Astrocyte (in vitro differentiated cells and primary cell): ENCODE results near the gene TRAM2. TPM values are rescaled to one million over a fixed set of nuclear protein-coding genes. Genes with fewer than 3 reads are reported as not detected.

Experiments
- DNase-seq: peaks from one replicate; pipeline ENCODE4 v3.0.0-alpha.2; 2010; ENCODE audit warnings: low read depth
- FAIRE-seq: peaks from 2 replicates; lab custom pipeline; 2011; peaks lifted over from hg19 to GRCh38; lab: Jason Lieb, UNC
- H2AFZ ChIP-seq: 2 replicates; pipeline ENCODE4 v1.6.0; 2012; ENCODE audit warnings: low read depth, low read length, inconsistent platforms
- H3K27ac ChIP-seq: 2 replicates; pipeline ENCODE4 v1.5.1; 2011; ENCODE audit warnings: low read depth, low read length, inconsistent platforms
- H3K27me3 ChIP-seq: 2 replicates; pipeline ENCODE4 v1.6.0; 2011; ENCODE audit warnings: low read length, inconsistent platforms; ENCODE audit not compliant: insufficient read depth
- H3K36me3 ChIP-seq: 2 replicates; pipeline ENCODE4 v1.5.1; 2011; ENCODE audit warnings: low read length, inconsistent platforms; ENCODE audit not compliant: insufficient read depth
- H3K4me1 ChIP-seq: 2 replicates; pipeline ENCODE4 v1.5.1; 2011; ENCODE audit warnings: low read length, inconsistent platforms; ENCODE audit not compliant: insufficient read depth
- H3K4me2 ChIP-seq: 2 replicates; pipeline ENCODE4 v1.6.0; 2012; ENCODE audit warnings: low read length, inconsistent platforms
- H3K4me3 ChIP-seq: 2 replicates; pipeline ENCODE4 v1.5.1; 2011; ENCODE audit warnings: low read depth, mild to moderate bottlenecking, low read length, inconsistent platforms; ENCODE audit not compliant: insufficient read depth
- H3K79me2 ChIP-seq: 2 replicates; pipeline ENCODE4 v1.6.0; 2012; ENCODE audit warnings: mild to moderate bottlenecking, low read length, inconsistent platforms; ENCODE audit not compliant: insufficient read depth
- H3K9ac ChIP-seq: 2 replicates; pipeline ENCODE4 v1.6.0; 2012; ENCODE audit warnings: mild to moderate bottlenecking, low read length, inconsistent platforms
- H3K9me3 ChIP-seq: 2 replicates; pipeline ENCODE4 v1.5.1; 2012; ENCODE audit warnings: low read depth, mild to moderate bottlenecking, low read length, inconsistent platforms; ENCODE audit not compliant: insufficient read depth
- H4K20me1 ChIP-seq: 2 replicates; pipeline ENCODE4 v1.6.0; 2012; ENCODE audit warnings: low read length, inconsistent platforms; ENCODE audit not compliant: insufficient read depth
- H3K27ac Mint-ChIP-seq: one replicate; pipeline ENCODE4 v1.8.0; 2021; ENCODE audit warnings: mild to moderate bottlenecking, mixed read lengths; ENCODE audit not compliant: unreplicated experiment
- H3K27me3 Mint-ChIP-seq: one replicate; pipeline ENCODE4 v1.8.0; 2021; ENCODE audit warnings: low read depth, mixed read lengths; ENCODE audit not compliant: unreplicated experiment
- H3K36me3 Mint-ChIP-seq: one replicate; pipeline ENCODE4 v1.8.0; 2021; ENCODE audit warnings: low read depth, mixed read lengths; ENCODE audit not compliant: unreplicated experiment
- H3K4me1 Mint-ChIP-seq: one replicate; pipeline ENCODE4 v1.8.0; 2021; ENCODE audit warnings: low read depth, mixed read lengths; ENCODE audit not compliant: unreplicated experiment
- H3K4me3 Mint-ChIP-seq: one replicate; pipeline ENCODE4 v1.8.0; 2021; ENCODE audit warnings: mild to moderate bottlenecking, moderate library complexity, mixed read lengths; ENCODE audit not compliant: unreplicated experiment
- H3K9me3 Mint-ChIP-seq: one replicate; pipeline ENCODE4 v1.8.0; 2021; ENCODE audit warnings: mild to moderate bottlenecking, mixed read lengths; ENCODE audit not compliant: unreplicated experiment
- CTCF ChIP-seq: IDR thresholded peaks from 2 replicates; pipeline ENCODE4 v1.5.1; 2011; ENCODE audit warnings: low read depth, mild to moderate bottlenecking, inconsistent platforms, low read length, moderate library complexity; ENCODE audit not compliant: insufficient read depth
- EZH2 ChIP-seq: IDR thresholded peaks from 2 replicates; pipeline ENCODE4 v1.6.1; 2012; ENCODE audit warnings: mild to moderate bottlenecking, low read length, inconsistent platforms; ENCODE audit not compliant: insufficient read depth
- total RNA-seq: library from RNA; stranded (reverse); gene quantifications from 2 replicates; pipeline ENCODE4 v1.2.1, GENCODE V29; 2021

Gene TRAM2
- total RNA-seq, 1 donor from 2014 or later = 93.4 TPM

- Histone ChIP-seq H3K9ac (no peak overlapping the region), H3K9me3 (no peaks in the 10 kb centered on the region), H4K20me1 (peaks cover 37% of the 10 kb centered on the region), H3K4me1 (peaks cover 89% of the 10 kb centered on the region), H3K27ac (no peak overlapping the region), H3K4me2 (no peak overlapping the region), H3K4me3 (no peak overlapping the region), H3K27me3 (no peaks in the 10 kb centered on the region), H3K36me3 (peaks cover 9% of the 10 kb centered on the region), H3K79me2 (peaks cover 100% of the 10 kb centered on the region), H2AFZ (no peak overlapping the region)
- Mint-ChIP-seq H3K9me3 (peaks cover 9% of the 10 kb centered on the region), H3K4me1 (peaks cover 93% of the 10 kb centered on the region), H3K4me3 (no peak overlapping the region), H3K27ac (no peak overlapping the region), H3K27me3 (no peaks in the 10 kb centered on the region), H3K36me3 (peaks cover 25% of the 10 kb centered on the region)
- FAIRE-seq = no peak
- no peak for DNase-seq
- no peak for TF ChIP-seq CTCF
Measured at GRCh38 chr6:52548999-52549398, 27.9 kb downstream of the TRAM2 start.

DNA sequence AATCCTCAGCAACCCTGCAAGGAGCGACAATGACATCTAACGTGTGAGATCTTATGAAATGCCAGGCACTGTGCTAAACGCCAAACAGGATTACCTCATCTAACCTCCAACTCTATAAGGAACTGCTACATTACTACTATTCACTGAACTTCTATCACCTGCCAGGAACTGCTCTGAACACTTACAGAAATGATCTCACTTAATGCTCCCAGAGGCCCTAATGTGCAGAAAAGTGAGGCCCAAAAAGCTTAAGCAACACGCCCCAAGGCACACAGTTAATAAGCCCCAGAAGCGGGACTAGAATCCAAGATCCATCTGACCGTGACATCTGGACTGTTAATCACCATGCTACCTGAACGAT, 28.5 kb downstream of the TRAM2 start:
- Mint-ChIP-seq H3K4me3 (no peak overlapping the region), H3K36me3 (peaks cover 28% of the 10 kb centered on the region), H3K9me3 (peaks cover 9% of the 10 kb centered on the region), H3K27me3 (no peaks in the 10 kb centered on the region), H3K4me1 (peaks cover 95% of the 10 kb centered on the region), H3K27ac (no peak overlapping the region)
- Histone ChIP-seq H3K79me2 (peaks cover 100% of the 10 kb centered on the region), H3K9ac (peak overlapping the region; percentile 15), H3K4me3 (no peak overlapping the region), H3K4me2 (no peak overlapping the region), H2AFZ (no peak overlapping the region), H3K27ac (peak overlapping the region; percentile 57), H4K20me1 (peaks cover 37% of the 10 kb centered on the region), H3K4me1 (peaks cover 89% of the 10 kb centered on the region), H3K27me3 (no peaks in the 10 kb centered on the region), H3K36me3 (peaks cover 10% of the 10 kb centered on the region), H3K9me3 (no peaks in the 10 kb centered on the region)
- FAIRE-seq (no peak), DNase-seq (no peak)
- no peak for TF ChIP-seq CTCF
- no peak for TF ChIP-seq EZH2

DNA sequence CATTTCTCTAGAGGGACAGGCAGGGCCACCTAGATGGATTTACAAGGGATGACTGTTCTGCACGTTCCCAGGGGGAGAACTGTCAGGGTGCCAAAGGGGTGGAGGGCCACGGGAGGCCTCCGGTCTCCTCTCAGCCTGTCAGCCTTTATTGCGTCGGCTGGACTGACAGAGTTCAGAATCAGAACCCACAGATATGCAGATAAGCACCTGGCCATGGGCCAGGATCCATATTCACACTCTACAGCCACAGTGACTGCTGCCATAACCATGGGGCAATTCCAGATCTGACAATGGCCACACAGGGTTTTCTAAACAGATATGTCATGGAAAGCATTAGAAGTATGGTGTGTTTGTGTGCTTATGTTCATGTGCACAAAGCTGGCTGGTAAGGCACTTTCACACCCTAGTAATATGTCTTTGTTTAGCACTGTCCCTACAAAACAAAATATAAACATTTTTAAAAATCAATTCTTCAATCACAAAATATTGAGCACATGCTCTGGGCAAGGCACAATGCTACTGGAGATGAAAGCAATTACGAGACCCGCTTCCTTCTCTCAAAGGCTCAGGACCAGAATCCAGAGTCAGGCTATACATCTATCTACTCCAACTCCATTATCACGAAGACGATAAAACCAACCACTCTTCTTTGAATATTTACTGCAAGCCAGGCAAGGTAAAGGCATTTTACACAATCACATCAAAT, 29.1 kb downstream of the TRAM2 start:
- peaks cover 100% of the 10 kb centered on the region for H3K79me2 ChIP-seq
- peak overlapping the region; percentile 39 for H3K4me2 ChIP-seq
- Mint-ChIP-seq H3K27me3 (no peaks in the 10 kb centered on the region), H3K27ac (peak overlapping the region; percentile 67), H3K4me1 (peaks cover 95% of the 10 kb centered on the region), H3K9me3 (peaks cover 9% of the 10 kb centered on the region), H3K4me3 (no peak overlapping the region), H3K36me3 (peaks cover 28% of the 10 kb centered on the region)
- peaks cover 91% of the 10 kb centered on the region for H3K4me1 ChIP-seq
- H4K20me1 ChIP-seq = peaks cover 37% of the 10 kb centered on the region
- FAIRE-seq (no peak), DNase-seq (peak; percentile 65)
- TF ChIP-seq EZH2 = no peak
- TF ChIP-seq CTCF = no peak
- no peak overlapping the region for H2AFZ ChIP-seq
- H3K9me3 ChIP-seq = no peaks in the 10 kb centered on the region
- peaks cover 10% of the 10 kb centered on the region for H3K36me3 ChIP-seq
- peak overlapping the region; percentile 29 for H3K9ac ChIP-seq
- H3K4me3 ChIP-seq = no peak overlapping the region
- H3K27me3 ChIP-seq = no peaks in the 10 kb centered on the region
- peak overlapping the region; percentile 57 for H3K27ac ChIP-seq
